GM21717 (cell line): ENCODE data around the gene KDM1B.
"Not testable (repeated sequence)": the region's sequence is repeated elsewhere in the genome, so short reads cannot be mapped to it uniquely, and the experiment has no call there.

ENCODE experiments used
- ATAC-seq: cut with Tn5 transposase; IDR thresholded peaks from one replicate; pipeline ENCODE4 v1.9.1; 2021; ENCODE audit warnings: mild to moderate bottlenecking, moderate library complexity; ENCODE audit not compliant: unreplicated experiment

KDM1B gene

GRCh38 chr6:18226451-18227105, 71.4 kb downstream of the KDM1B start:
- ATAC-seq, result not testable (repeated sequence)

- not testable (repeated sequence) for ATAC-seq
Measured at GRCh38 chr6:18227166-18227565, 71.9 kb downstream of the KDM1B start.

DNA sequence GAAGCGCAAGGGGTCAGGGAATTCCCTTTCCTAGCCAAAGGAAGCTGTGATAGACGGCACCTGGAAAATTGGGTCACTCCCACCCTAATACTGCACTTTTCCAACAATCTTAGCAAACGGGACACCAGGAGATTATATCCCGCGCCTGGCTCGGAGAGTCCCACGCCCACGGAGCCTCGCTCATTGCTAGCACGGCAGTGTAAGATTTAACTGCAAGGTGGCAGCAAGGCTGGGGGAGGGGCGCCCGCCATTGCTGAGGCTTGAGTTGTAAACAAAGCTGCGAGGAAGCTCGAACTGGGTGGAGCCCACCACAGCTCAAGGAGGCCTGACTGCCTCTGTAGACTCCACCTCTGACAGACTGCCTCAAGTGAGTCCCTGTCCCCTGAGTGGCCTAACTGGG, 73.4 kb downstream of the KDM1B start:
- not testable (repeated sequence) for ATAC-seq

- not testable (repeated sequence) for ATAC-seq
Measured at GRCh38 chr6:18231856-18232255, 76.6 kb downstream of the KDM1B start.

- ATAC-seq, result not testable (repeated sequence)
Measured at GRCh38 chr6:18233770-18234169, 78.5 kb downstream of the KDM1B start.

- ATAC-seq, result no peak
Measured at GRCh38 chr6:18234564-18234963, 79.3 kb downstream of the KDM1B start.

DNA sequence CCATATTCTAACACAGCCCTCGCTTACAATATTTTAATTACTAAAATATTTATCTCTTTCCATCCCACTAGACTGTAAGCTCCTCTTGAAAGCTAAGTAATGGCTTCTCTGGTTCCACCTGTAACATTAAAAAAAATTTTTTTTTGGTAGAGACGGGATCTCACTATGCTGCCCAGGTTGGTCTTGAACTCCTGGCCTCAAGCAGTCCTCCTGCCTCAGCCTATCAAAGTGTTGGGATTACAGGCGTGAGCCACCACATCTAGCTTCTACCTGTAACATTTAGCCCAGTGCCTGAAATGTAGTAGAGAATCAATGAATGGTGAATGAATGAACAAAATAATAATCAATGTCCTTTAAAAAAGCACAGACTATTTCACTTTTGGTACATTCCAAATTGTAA, 80.3 kb downstream of the KDM1B start:
- no peak for ATAC-seq

- no peak for ATAC-seq
Measured at GRCh38 chr6:18237167-18237566, 81.9 kb downstream of the KDM1B start.

- no peak for ATAC-seq
Measured at GRCh38 chr6:18240230-18240629, 85.0 kb downstream of the KDM1B start.

- no peak for ATAC-seq
Measured at GRCh38 chr6:18241208-18242038, 86.2 kb downstream of the KDM1B start.

GRCh38 chr6:18242062-18242851, 87.0 kb downstream of the KDM1B start:
- no peak for ATAC-seq

- no peak for ATAC-seq
Measured at GRCh38 chr6:18243302-18243893, 88.2 kb downstream of the KDM1B start.

DNA sequence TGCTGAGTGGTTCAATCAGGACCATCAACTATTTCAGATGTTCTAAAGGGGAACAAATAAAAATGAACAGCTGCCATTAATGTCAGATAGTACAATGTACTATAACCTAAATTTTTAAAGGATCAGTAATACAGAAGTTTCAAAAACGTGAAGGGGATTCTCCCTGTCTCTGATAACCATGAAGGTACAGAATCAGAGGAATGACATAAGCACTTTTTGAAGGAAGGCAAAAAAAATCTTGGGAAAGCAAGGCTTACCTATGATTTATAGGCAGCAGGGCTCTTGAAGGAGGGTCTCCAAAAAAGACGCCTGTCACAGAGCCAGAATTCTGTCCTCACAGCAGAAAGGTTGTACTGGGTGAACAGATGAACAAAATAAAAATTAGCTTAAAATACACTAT, 89.0 kb downstream of the KDM1B start:
- no peak for ATAC-seq

DNA sequence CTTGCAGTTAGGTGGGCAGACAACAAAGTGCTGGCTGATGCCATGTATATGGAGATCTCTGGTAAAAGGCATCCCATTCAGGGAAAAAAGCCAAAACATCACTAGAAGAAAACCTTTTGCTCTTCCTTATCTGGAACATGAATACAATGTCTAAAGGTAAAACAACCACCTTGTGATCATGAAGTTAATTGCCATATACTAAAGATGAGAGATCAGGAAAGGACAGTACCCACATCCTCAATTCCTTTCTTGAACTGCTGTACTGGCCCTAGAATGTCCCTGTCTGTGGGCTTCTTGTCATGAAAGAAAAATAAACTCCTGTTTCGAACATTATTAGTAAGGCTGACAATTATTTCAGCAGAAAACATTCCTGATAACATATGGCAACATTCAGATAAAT, 89.9 kb downstream of the KDM1B start:
- no peak for ATAC-seq

DNA sequence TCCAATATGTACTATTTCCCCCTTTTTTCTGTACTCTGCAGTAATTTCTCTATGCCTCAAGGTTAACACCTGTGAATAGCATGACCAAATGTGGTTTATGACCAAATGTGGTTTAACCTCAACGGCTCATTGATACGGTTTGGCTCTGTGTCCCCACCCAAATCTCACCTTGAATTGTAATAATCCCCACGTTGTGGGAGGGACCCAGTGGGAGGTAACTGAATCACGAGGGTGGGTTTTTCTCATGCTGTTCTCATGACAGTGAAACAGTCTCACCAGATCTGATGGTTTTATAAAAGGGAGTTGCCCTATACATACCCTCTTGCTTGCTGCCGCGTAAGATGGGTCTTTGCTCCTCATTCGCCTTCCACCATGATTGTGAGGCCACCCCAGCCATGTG, 90.4 kb downstream of the KDM1B start:
- no peak for ATAC-seq

DNA sequence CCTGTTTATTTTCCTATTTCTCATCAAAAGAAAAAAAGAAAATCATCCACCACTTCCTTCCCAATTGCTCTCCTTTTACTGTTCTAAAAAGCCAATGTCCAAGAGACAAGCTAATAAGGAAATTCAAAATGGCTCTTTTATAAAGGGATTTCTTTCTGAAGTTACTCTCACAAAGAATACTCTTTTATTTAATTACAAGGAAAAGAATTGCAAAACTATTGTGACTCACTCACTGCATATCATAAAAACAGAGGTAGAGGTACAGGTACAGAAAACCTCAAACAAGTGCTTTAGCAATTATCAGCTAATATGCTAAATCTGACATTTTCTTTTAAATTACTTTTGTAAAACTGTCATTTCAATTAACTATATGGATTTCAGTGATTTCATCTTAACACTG, 91.0 kb downstream of the KDM1B start:
- no peak for ATAC-seq

GRCh38 chr6:18247002-18247401, 91.8 kb downstream of the KDM1B start:
- no peak for ATAC-seq

DNA sequence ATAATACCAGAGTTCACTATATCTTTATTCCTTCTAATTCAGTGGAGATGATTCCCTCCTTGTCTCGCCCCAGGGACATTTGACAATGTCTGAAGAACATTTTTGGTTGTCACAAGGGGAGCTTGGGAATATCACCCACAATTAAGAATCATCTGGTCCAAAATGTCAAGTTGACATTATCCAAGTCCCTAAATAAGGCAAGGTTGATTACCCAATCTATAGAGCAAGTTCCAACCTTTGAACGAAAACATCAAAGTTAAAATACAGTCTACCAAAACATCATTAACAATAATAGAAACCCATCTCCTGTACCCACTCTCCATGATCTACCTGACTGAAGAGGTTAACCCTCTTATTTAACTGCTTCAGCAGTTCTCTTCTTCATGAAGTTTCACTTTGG, 93.5 kb downstream of the KDM1B start:
- ATAC-seq, result no peak

- ATAC-seq, result no peak
Measured at GRCh38 chr6:18249271-18249670, 94.0 kb downstream of the KDM1B start.

DNA sequence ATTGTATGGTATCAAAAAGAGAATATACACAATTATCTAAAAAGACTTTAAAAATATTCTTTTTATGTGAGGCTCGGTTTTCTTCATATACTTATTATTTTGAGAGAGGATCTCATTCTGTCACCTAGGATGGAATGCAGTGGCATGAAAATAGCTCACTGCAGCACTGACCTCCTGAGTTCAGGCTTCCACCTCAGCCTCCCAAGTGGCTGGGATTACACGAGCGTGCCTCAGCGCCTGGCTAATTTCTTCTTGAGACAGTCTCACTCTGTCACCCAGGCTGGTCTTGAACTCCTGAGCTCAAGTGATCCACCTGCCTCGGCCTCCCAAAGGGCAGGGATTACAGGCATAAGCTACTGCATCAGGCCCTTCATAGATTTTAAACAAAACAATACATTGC, 98.4 kb downstream of the KDM1B start:
- ATAC-seq, result no peak

DNA sequence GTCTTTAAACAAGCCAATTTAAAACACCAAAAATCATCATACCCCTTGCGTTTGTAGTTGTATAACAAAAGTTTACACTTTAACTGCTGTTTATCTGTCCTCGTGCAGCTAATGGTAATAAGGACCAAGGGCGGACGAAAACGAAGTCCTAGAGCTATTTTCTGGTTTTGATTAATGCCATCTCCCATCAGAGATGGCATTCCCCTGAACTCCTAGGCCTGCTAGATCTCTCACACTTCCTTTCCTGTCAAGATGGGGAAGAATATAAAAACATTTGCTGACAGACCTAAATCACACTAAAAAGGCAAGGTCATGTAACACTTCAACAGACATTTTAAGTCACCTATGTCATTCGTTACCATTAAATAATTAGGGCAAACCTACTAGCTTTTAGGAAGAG, 99.6 kb downstream of the KDM1B start:
- ATAC-seq, result no peak
